Measurements from ENCODE around the gene BRWD1. TPM values are rescaled to one million over a fixed set of nuclear protein-coding genes. Genes with fewer than 3 reads are reported as not detected.

BRWD1 gene
- total RNA-seq, 1 experiment from 2014 or later = 36.0 TPM

DNA sequence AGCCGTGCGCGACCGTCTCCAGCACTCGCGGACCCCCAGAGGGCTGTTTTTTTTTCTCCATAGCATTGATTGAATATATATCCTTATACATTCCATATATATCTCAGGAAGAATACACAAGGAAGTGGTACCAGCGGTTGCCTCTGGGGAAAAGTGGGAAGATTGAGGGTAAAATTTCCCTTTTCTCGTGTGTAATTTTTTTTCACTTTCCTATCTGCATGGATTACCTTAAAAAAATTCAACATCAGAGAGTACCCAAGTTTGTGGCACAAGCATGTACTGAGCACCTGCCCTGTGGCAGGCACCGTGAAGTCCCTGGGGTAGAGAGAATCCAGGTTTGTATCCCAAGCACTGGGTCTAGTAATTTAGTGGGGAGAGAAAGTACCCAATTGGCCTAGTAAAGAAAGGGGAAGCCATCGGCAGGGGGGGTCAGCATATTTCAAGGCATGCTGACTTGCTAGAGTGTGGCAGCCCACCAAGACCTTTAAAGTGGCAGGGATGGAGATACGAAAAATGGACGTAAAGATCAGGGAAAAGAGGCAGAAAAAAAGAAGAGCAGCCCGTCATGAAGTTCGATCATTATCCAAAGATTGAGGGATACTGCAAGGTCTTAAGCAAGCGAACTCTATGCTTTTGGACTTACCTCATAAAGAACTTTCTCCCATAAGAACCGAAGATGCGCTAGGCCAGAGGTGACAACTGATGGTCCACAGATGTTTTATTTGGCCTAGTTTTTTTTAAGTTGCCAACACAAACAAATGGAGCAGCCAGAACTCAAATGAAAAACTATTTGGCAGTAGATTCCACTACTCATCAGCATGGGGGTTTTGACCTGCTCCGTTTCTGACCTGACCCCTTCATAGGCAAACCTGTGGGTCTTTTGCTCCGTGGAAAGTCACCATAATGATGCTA, 36.9 kb upstream of the BRWD1 start:
- DNase-seq (ENCODE audit: unreplicated experiment) = no peak
- H3K27me3 Mint-ChIP-seq (ENCODE audit: insufficient read depth, unreplicated experiment) = no peaks in the 10 kb centered on the region
- H3K9me3 Mint-ChIP-seq (ENCODE audit: unreplicated experiment) = no peaks in the 10 kb centered on the region
- CTCF ChIA-PET = no interaction called here
- peaks cover 28% of the 10 kb centered on the region for H3K4me1 Mint-ChIP-seq (ENCODE audit: insufficient read depth, unreplicated experiment)
- TF ChIP-seq, protein P1, sequence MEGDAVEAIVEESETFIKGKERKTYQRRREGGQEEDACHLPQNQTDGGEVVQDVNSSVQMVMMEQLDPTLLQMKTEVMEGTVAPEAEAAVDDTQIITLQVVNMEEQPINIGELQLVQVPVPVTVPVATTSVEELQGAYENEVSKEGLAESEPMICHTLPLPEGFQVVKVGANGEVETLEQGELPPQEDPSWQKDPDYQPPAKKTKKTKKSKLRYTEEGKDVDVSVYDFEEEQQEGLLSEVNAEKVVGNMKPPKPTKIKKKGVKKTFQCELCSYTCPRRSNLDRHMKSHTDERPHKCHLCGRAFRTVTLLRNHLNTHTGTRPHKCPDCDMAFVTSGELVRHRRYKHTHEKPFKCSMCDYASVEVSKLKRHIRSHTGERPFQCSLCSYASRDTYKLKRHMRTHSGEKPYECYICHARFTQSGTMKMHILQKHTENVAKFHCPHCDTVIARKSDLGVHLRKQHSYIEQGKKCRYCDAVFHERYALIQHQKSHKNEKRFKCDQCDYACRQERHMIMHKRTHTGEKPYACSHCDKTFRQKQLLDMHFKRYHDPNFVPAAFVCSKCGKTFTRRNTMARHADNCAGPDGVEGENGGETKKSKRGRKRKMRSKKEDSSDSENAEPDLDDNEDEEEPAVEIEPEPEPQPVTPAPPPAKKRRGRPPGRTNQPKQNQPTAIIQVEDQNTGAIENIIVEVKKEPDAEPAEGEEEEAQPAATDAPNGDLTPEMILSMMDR (IDR thresholded peaks at IDR 0.05; ENCODE audit: unreplicated experiment) = no peak
- intact Hi-C loops (cut with micrococcal nuclease) = no loop called here
- H3K27ac Mint-ChIP-seq (ENCODE audit: low read depth, unreplicated experiment) = peak overlapping the region; percentile 79
- BruUV-seq (replicated peaks) = no TSS peak
- POLR2A ChIA-PET = interaction anchor here (0.7 to 6.8 kb wide), 14 partner anchors 8 to 166 kb away, joined by 3 to 226 read pairs (median 9); partner anchors contain the start of genes BRWD1 and PSMG1
- peak overlapping the region; percentile 89 for H3K4me3 Mint-ChIP-seq (ENCODE audit: unreplicated experiment)
- H3K36me3 Mint-ChIP-seq (ENCODE audit: insufficient read depth, unreplicated experiment) = peaks cover 31% of the 10 kb centered on the region

DNA sequence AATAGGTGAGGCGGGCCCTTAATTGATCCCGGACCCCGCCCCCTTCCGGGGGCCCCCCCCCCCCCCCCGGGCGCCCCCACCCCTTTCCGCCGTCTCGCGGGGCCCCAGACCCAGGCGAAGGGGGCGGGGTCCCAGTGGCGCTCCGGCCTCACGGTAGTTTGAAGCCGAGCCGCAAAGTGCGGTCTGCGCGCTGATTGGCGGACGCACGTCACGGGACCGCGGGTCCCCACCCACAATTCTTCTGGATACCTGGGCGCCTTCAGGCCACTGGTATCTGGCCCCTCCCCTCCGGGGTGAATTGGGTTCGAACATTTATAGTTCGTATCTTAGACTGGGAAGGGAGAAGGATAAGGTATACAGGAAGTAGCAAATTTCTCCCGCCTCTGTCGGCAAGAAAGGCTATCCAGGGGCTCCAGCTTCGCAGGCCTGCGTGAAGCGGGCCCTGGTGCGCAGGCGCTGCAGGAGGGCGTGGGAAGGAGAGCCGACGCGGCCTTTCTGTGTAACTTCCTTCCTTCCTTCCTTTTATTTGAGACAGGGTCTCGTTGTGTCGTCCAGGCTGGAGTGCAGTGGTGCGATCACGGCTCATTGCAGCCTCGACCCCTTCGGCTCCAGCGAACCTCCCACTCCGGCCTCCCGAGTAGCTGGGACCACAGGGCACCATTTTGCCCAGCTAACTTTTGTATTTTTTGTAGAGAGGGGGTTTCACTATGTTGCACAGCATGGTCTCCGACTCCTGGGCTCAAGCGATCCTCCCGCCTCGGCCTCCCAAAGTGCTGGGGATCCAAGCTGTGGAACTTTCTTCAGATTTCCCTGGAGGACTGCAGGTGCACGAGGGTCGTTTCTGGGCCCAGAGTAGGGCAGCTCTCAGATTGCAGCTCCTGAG, 36.0 kb upstream of the BRWD1 start:
- DNase-seq (ENCODE audit: unreplicated experiment) = peak; percentile 97
- Mint-ChIP-seq H3K9me3 (ENCODE audit: unreplicated experiment) (no peaks in the 10 kb centered on the region), H3K4me1 (ENCODE audit: insufficient read depth, unreplicated experiment) (peaks cover 34% of the 10 kb centered on the region), H3K36me3 (ENCODE audit: insufficient read depth, unreplicated experiment) (peaks cover 40% of the 10 kb centered on the region), H3K27me3 (ENCODE audit: insufficient read depth, unreplicated experiment) (no peaks in the 10 kb centered on the region), H3K4me3 (ENCODE audit: unreplicated experiment) (peak overlapping the region; percentile 89), H3K27ac (ENCODE audit: low read depth, unreplicated experiment) (peak overlapping the region; percentile 79)
- POLR2A ChIA-PET = interaction anchor here (0.7 to 6.8 kb wide), 19 partner anchors 9 to 512 kb away, joined by 3 to 226 read pairs (median 4); partner anchors contain the start of genes BRWD1 and PSMG1
- TSS peak; percentile 84 for BruUV-seq (replicated peaks)
- intact Hi-C loops (cut with micrococcal nuclease) = loop anchor here (2.0 kb wide), 1 partner anchor 31 kb away; a partner anchor contains a TSS
- TF ChIP-seq, protein P1 (IDR thresholded peaks at IDR 0.05; ENCODE audit: unreplicated experiment) = no peak
- CTCF ChIA-PET = no interaction called here

- Mint-ChIP-seq H3K4me3 (ENCODE audit: unreplicated experiment) (peak within 1 kb of the TSS; percentile 89), H3K9me3 (ENCODE audit: unreplicated experiment) (no peaks in the 10 kb centered on the region), H3K27ac (ENCODE audit: low read depth, unreplicated experiment) (peak within 1 kb of the TSS; percentile 79), H3K36me3 (ENCODE audit: insufficient read depth, unreplicated experiment) (peaks cover 49% of the 10 kb centered on the region), H3K27me3 (ENCODE audit: insufficient read depth, unreplicated experiment) (no peaks in the 10 kb centered on the region), H3K4me1 (ENCODE audit: insufficient read depth, unreplicated experiment) (peaks cover 34% of the 10 kb centered on the region)
- ChIA-PET CTCF (interaction anchor here (0.7 kb wide), 1 partner anchor 1281 kb away, joined by 4 read pairs; no protein-coding TSS in a partner anchor), POLR2A (interaction anchor here (0.8 to 6.8 kb wide), 19 partner anchors 10 to 165 kb away, joined by 3 to 226 read pairs (median 6); partner anchors contain the start of genes BRWD1 and PSMG1)
- BruUV-seq (replicated peaks) = no TSS peak
- peak; percentile 91 for DNase-seq (ENCODE audit: unreplicated experiment)
- TF ChIP-seq, protein P1 (IDR thresholded peaks at IDR 0.05; ENCODE audit: unreplicated experiment) = no peak
- intact Hi-C loops (cut with micrococcal nuclease) = loop anchor here (1.0 to 2.0 kb wide), 3 partner anchors 32 to 40 kb away; a partner anchor contains a TSS
Measured at GRCh38 chr21:39348355-39349210, 35.2 kb upstream of the BRWD1 start, which contains the start of gene HMGN1. HMGN1 (minus strand) TSS chr21:39349088; CDS start chr21:39348917, 171 bp downstream.

All from MCF 10A (cell line).